Measurements from ENCODE around the gene RNH1.

Gene RNH1

GRCh38 chr11:536841-537621, 30.0 kb upstream of the RNH1 start, which contains the start of gene LRRC56:
Gene LRRC56 (plus strand): TSS chr11:537527. CDS start chr11:540685, 3,158 bp downstream.
- Histone ChIP-seq H3K36me3 (ENCODE audit: low read length) (no peaks in the 10 kb centered on the region), H3K4me3 (ENCODE audit: insufficient read depth, low read length, poor library complexity, severe bottlenecking) (peak within 1 kb of the TSS; percentile 61), H2AFZ (ENCODE audit: low read depth, low read length, severe bottlenecking) (peak within 1 kb of the TSS; percentile 60), H3K9me3 (ENCODE audit: insufficient read depth, low read length) (no peaks in the 10 kb centered on the region), H3F3A (ENCODE audit: insufficient read depth) (peaks cover 11% of the 10 kb centered on the region), H3K4me2 (ENCODE audit: low read depth, low read length, poor library complexity, severe bottlenecking) (peak within 1 kb of the TSS; percentile 73), H3K9ac (ENCODE audit: low read length) (peak within 1 kb of the TSS; percentile 62), H3K27me3 (ENCODE audit: low read length) (no peaks in the 10 kb centered on the region), H3K9me2 (replicated peaks; ENCODE audit: insufficient read depth, low read length) (no peaks in the 10 kb centered on the region), H3K79me2 (ENCODE audit: insufficient read depth, low read length) (peaks cover 12% of the 10 kb centered on the region), H4K20me1 (ENCODE audit: low read depth, low read length) (no peaks in the 10 kb centered on the region), H3K27ac (ENCODE audit: low read depth, low read length) (peak within 1 kb of the TSS; percentile 90)
- TF ChIP-seq EZH2phosphoT487 (conservative IDR thresholded peaks at IDR 0.05; ENCODE audit: low read length) (no peak), CTCF (IDR thresholded peaks at IDR 0.05; ENCODE audit: insufficient read depth, low read length, poor library complexity, severe bottlenecking) (no peak)

- no peaks in the 10 kb centered on the region for H3K36me3 ChIP-seq (ENCODE audit: low read length)
- no peak for TF ChIP-seq CTCF (IDR thresholded peaks at IDR 0.05; ENCODE audit: insufficient read depth, low read length, poor library complexity, severe bottlenecking)
- no peak for TF ChIP-seq EZH2phosphoT487 (conservative IDR thresholded peaks at IDR 0.05; ENCODE audit: low read length)
- peak within 1 kb of the TSS; percentile 90 for H3K27ac ChIP-seq (ENCODE audit: low read depth, low read length)
- no peaks in the 10 kb centered on the region for H4K20me1 ChIP-seq (ENCODE audit: low read depth, low read length)
- no peaks in the 10 kb centered on the region for H3K9me2 ChIP-seq (replicated peaks; ENCODE audit: insufficient read depth, low read length)
- peak within 1 kb of the TSS; percentile 73 for H3K4me2 ChIP-seq (ENCODE audit: low read depth, low read length, poor library complexity, severe bottlenecking)
- H3F3A ChIP-seq (ENCODE audit: insufficient read depth) = peaks cover 11% of the 10 kb centered on the region
- H2AFZ ChIP-seq (ENCODE audit: low read depth, low read length, severe bottlenecking) = peak within 1 kb of the TSS; percentile 55
- H3K9me3 ChIP-seq (ENCODE audit: insufficient read depth, low read length) = no peaks in the 10 kb centered on the region
- H3K27me3 ChIP-seq (ENCODE audit: low read length) = no peaks in the 10 kb centered on the region
- H3K4me3 ChIP-seq (ENCODE audit: insufficient read depth, low read length, poor library complexity, severe bottlenecking) = peak within 1 kb of the TSS; percentile 73
- peak within 1 kb of the TSS; percentile 78 for H3K9ac ChIP-seq (ENCODE audit: low read length)
- H3K79me2 ChIP-seq (ENCODE audit: insufficient read depth, low read length) = peaks cover 12% of the 10 kb centered on the region
Measured at GRCh38 chr11:535519-536454, 28.7 kb upstream of the RNH1 start, which contains the start of gene HRAS. Gene HRAS (minus strand): TSS chr11:535576.

- peak overlapping the region; percentile 78 for H3K9ac ChIP-seq (ENCODE audit: low read length)
- no peak for TF ChIP-seq CTCF (IDR thresholded peaks at IDR 0.05; ENCODE audit: insufficient read depth, low read length, poor library complexity, severe bottlenecking)
- TF ChIP-seq EZH2phosphoT487 (conservative IDR thresholded peaks at IDR 0.05; ENCODE audit: low read length) = no peak
- H3K4me2 ChIP-seq (ENCODE audit: low read depth, low read length, poor library complexity, severe bottlenecking) = peak overlapping the region; percentile 71
- H3K4me3 ChIP-seq (ENCODE audit: insufficient read depth, low read length, poor library complexity, severe bottlenecking) = peak overlapping the region; percentile 73
- H3K79me2 ChIP-seq (ENCODE audit: insufficient read depth, low read length) = peaks cover 12% of the 10 kb centered on the region
- no peaks in the 10 kb centered on the region for H3K36me3 ChIP-seq (ENCODE audit: low read length)
- H3K9me3 ChIP-seq (ENCODE audit: insufficient read depth, low read length) = no peaks in the 10 kb centered on the region
- H3K27me3 ChIP-seq (ENCODE audit: low read length) = no peaks in the 10 kb centered on the region
- H3K27ac ChIP-seq (ENCODE audit: low read depth, low read length) = peak overlapping the region; percentile 63
- peaks cover 11% of the 10 kb centered on the region for H3F3A ChIP-seq (ENCODE audit: insufficient read depth)
- H2AFZ ChIP-seq (ENCODE audit: low read depth, low read length, severe bottlenecking) = no peak overlapping the region
- no peaks in the 10 kb centered on the region for H3K9me2 ChIP-seq (replicated peaks; ENCODE audit: insufficient read depth, low read length)
- H4K20me1 ChIP-seq (ENCODE audit: low read depth, low read length) = no peaks in the 10 kb centered on the region
Measured at GRCh38 chr11:535210-535518, 28.1 kb upstream of the RNH1 start.
